Ovary (tissue), 3 donors: ENCODE data around the gene SLC27A1.

ENCODE experiments used
- CTCF ChIP-seq, 3 donors: fragments of 450-650 bp in 2 of 3; fragments of 200-600 bp in 1 of 3; IDR thresholded peaks; one replicate each; pipeline versions ENCODE4 v1.5.1 to v1.8.0; 2016 to 2022; ENCODE audit warnings: antibody characterized with exemption in 3 of 3, mild to moderate bottlenecking in 1 of 3
- EP300 ChIP-seq: sonication (generic); formaldehyde crosslinking; IDR thresholded peaks from one replicate; pipeline ENCODE4 v1.6.1; 2017; ENCODE audit warnings: antibody characterized with exemption
- donor health status: DM: no; HTN: no; CAD: no.

- TF ChIP-seq EP300 (no peak), CTCF (IDR thresholded peaks at IDR 0.05) (no peak)
Measured at GRCh38 chr19:17517898-17518297, 47.6 kb downstream of the SLC27A1 start.
